AG04450 (cell line): ENCODE measurements around the gene PHIP. TPM values are rescaled to one million over a fixed set of nuclear protein-coding genes. Genes with fewer than 3 reads are reported as not detected.

Experiments
- CTCF ChIA-PET: fragments of 300-600, 350-600 bp; formaldehyde crosslinking; extraction: SDS; loops from one replicate; lab custom pipeline; 2022; ENCODE audit warnings: antibody characterized with exemption, inconsistent platforms; lab: Charles Lee
- POLR2A ChIA-PET: fragments of 350-600 bp; formaldehyde crosslinking; extraction: SDS; loops from one replicate; lab custom pipeline; 2021; ENCODE audit warnings: antibody characterized with exemption, inconsistent platforms; lab: Yijun Ruan, JAX
- DNase-seq: peaks from one replicate; pipeline ENCODE4 v3.0.0-alpha.2; 2011; ENCODE audit warnings: low read depth, low spot score
- H3K27ac ChIP-seq: one replicate; pipeline ENCODE4 v1.5.1; 2012; ENCODE audit warnings: low read depth, low read length, control low read depth
- H3K27me3 ChIP-seq: one replicate; pipeline ENCODE4 v1.6.0; 2012; ENCODE audit warnings: low read length; ENCODE audit not compliant: control insufficient read depth, insufficient read depth
- H3K4me3 ChIP-seq: 2 replicates; pipeline ENCODE4 v1.5.1; 2011; ENCODE audit warnings: mild to moderate bottlenecking, low read depth, low read length, control low read depth
- H3K9me3 ChIP-seq: 2 replicates; pipeline ENCODE4 v1.5.1; 2012; ENCODE audit warnings: low read length; ENCODE audit not compliant: control insufficient read depth, insufficient read depth
- CTCF ChIP-seq: IDR thresholded peaks from 2 replicates; pipeline ENCODE4 v1.5.1; 2011; ENCODE audit warnings: low read depth, low read length, control low read depth, inconsistent platforms
- polyA plus RNA-seq: library from polyadenylated mRNA; depleted of rRNA; stranded (reverse); fragments of >200 nt; gene quantifications from 2 replicates; pipeline ENCODE4 v1.2.3, GENCODE V29; 2011

Gene PHIP
- polyA plus RNA-seq, 1 experiment, result 11.1 TPM

- Histone ChIP-seq H3K27ac (no peak overlapping the region), H3K4me3 (no peak overlapping the region), H3K27me3 (no peaks in the 10 kb centered on the region), H3K9me3 (peaks cover 10% of the 10 kb centered on the region)
- DNase-seq, result no peak
- ChIA-PET POLR2A (no interaction called here), CTCF (no interaction called here)
- no peak for TF ChIP-seq CTCF
Observed at GRCh38 chr6:78917788-78918187, 160.3 kb downstream of the PHIP start.

- no peaks in the 10 kb centered on the region for H3K27me3 ChIP-seq
- no peak overlapping the region for H3K27ac ChIP-seq
- peaks cover 7% of the 10 kb centered on the region for H3K9me3 ChIP-seq
- CTCF ChIA-PET, result no interaction called here
- POLR2A ChIA-PET, result no interaction called here
- no peak for TF ChIP-seq CTCF
- no peak for DNase-seq
- H3K4me3 ChIP-seq, result no peak overlapping the region
Observed at GRCh38 chr6:78916411-78916810, 161.6 kb downstream of the PHIP start.

GRCh38 chr6:78911218-78911940, 166.7 kb downstream of the PHIP start:
- no peaks in the 10 kb centered on the region for H3K27me3 ChIP-seq
- H3K27ac ChIP-seq, result no peak overlapping the region
- CTCF ChIA-PET, result no interaction called here
- no peak for TF ChIP-seq CTCF
- DNase-seq, result no peak
- no peaks in the 10 kb centered on the region; the same call in 1 of the 2 replicates for H3K9me3 ChIP-seq
- H3K4me3 ChIP-seq, result no peak overlapping the region
- POLR2A ChIA-PET, result no interaction called here

- no peak overlapping the region for H3K27ac ChIP-seq
- DNase-seq, result no peak
- POLR2A ChIA-PET, result no interaction called here
- no peak for TF ChIP-seq CTCF
- H3K9me3 ChIP-seq, result no peaks in the 10 kb centered on the region; the same call in 1 of the 2 replicates
- CTCF ChIA-PET, result no interaction called here
- no peaks in the 10 kb centered on the region for H3K27me3 ChIP-seq
- peak overlapping the region; percentile 64 for H3K4me3 ChIP-seq
Observed at GRCh38 chr6:78910591-78911171, 167.4 kb downstream of the PHIP start.

GRCh38 chr6:78910010-78910409, 168.0 kb downstream of the PHIP start:
- Histone ChIP-seq H3K27ac (no peak overlapping the region), H3K27me3 (no peaks in the 10 kb centered on the region), H3K9me3 (no peaks in the 10 kb centered on the region; the same call in 1 of the 2 replicates), H3K4me3 (no peak overlapping the region)
- ChIA-PET CTCF (no interaction called here), POLR2A (no interaction called here)
- TF ChIP-seq CTCF, result no peak
- no peak for DNase-seq
